Right lobe of liver (tissue), 6 donors: Measurements from ENCODE around the gene FBL. TPM values are rescaled to one million over a fixed set of nuclear protein-coding genes. Genes with fewer than 3 reads are reported as not detected.

ENCODE experiments used
- ATAC-seq, 4 donors: fragments of 200-7000 bp; cut with Tn5 transposase; one replicate each; pipeline ENCODE4 v1.9.1; 2020; ENCODE audit warnings: mild to moderate bottlenecking in 4 of 4, moderate library complexity in 4 of 4
- DNase-seq, 3 donors: peaks; one replicate each; pipeline ENCODE4 v3.0.0-alpha.2; 2020
- H3K27ac ChIP-seq, 3 donors: fragments of 200-600 bp; one replicate each; pipeline ENCODE4 v1.8.0; 2022
- H3K27me3 ChIP-seq, 2 donors: fragments of 200-600 bp; one replicate each; pipeline ENCODE4 v1.8.0; 2022
- H3K36me3 ChIP-seq, 4 donors: fragments of 200-600 bp; sonication (generic) in 1 of 4; one replicate each; pipeline versions ENCODE4 v1.5.1 to v1.8.0; 2017 to 2022; ENCODE audit warnings: control low read depth in 1 of 4
- H3K4me1 ChIP-seq, 4 donors: fragments of 200-600 bp; sonication (generic) in 1 of 4; one replicate each; pipeline versions ENCODE4 v1.5.1 to v1.8.0; 2017 to 2022; ENCODE audit warnings: control low read depth in 1 of 4
- H3K4me3 ChIP-seq, 3 donors: fragments of 200-600 bp; one replicate each; pipeline ENCODE4 v1.8.0; 2022
- H3K9me3 ChIP-seq, 4 donors: fragments of 200-600 bp; sonication (generic) in 1 of 4; one replicate each; pipeline versions ENCODE4 v1.5.1 to v1.8.0; 2017 to 2022; ENCODE audit warnings: control low read depth in 1 of 4
- POLR2A ChIP-seq: fragments of 450-650 bp; IDR thresholded peaks from one replicate; pipeline ENCODE4 v1.6.1; 2017; ENCODE audit warnings: antibody characterized with exemption, mild to moderate bottlenecking
- WGBS: methylation state at CpG from one replicate; pipeline ENCODE4 v1.1.6; 2018; ENCODE audit warnings: low coverage, low lambda C conversion rate; ENCODE audit not compliant: insufficient coverage; ENCODE audit errors: missing lambda C conversion rate; 5-methylcytosine and 5-hydroxymethylcytosine counted together
- intact Hi-C, 2 donors: fragments of 100-400 bp; cut with DNase I; formaldehyde crosslinking; loops; one replicate each; pipeline versions ENCODE4 v1.11.2 to v1.14.1; 2022
- microRNA-seq, 2 donors: library from miRNA; unstranded; fragments of <30 nt; microRNA quantifications; one replicate each; pipeline ENCODE4, GENCODE V29; 2019 to 2020
- small RNA-seq, 2 experiments: library from RNA; depleted of rRNA; stranded (forward); fragments of <200 nt; gene quantifications; one replicate each; pipeline ENCODE3, GENCODE V24; 2016
- total RNA-seq, 6 experiments: library from RNA; depleted of rRNA in 2 of 6; stranded (reverse); fragments of >200 nt in 2 of 6; fragmentation: NEBNext Ultra II Directional in 3 of 6; extraction: Animal tissue kit (Norgen Biotek cat#: 25700) in 3 of 6; gene quantifications; one replicate each; pipeline versions ENCODE4 v1.1.0 to v1.2.4, GENCODE V29; 2016 to 2023
- TF ChIP-seq, protein P1 (sequence below), 4 donors: fragments of 200-600 bp in 3 of 4; fragments of 450-650 bp in 1 of 4; IDR thresholded peaks; one replicate each; pipeline versions ENCODE4 v1.5.1 to v1.8.0; 2016 to 2022; ENCODE audit warnings: antibody characterized with exemption in 4 of 4, mild to moderate bottlenecking in 2 of 4
- donor health status: DM: no; HTN: yes; CAD: no.
- donor health status: DM: no; HTN: no; CAD: no.
- donor health status: DM: no; HTN: no; CAD: no.
- donor health status: DM: no; HTN: yes; CAD: no.
- donor health status: DM: no; HTN: yes; CAD: no.

The FBL gene
- total RNA-seq, 6 experiments from 2014 or later = 46.1 to 76.2 (median 51.4) TPM

DNA sequence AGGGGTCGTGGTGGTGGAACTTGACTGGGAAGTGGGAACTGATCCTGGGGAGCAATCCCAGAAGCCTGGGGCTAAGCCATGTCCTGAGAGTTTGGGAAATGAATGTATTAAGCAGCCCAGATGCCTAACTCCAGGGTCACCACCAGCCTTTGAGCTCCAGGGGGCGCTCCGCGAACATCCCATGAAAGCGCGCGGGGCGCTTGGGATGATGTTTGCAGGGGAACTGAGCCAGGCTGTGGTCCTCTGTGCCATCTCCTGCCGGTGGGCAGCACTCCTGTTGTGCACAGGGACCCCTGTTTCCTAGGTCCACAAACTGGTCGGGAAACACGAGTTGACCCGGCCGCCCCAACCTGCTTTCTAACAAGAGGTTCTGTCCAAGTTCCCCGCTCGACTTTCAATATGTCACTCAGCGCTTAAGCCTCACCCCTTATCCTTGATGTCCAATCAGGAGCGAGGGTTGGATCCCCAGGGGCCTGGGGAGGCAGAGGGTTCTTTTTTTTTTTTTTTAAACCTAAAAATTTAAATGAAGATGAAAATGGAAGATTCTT, 53.1 kb downstream of the FBL start:
- DNase-seq = peak; percentile 73 to 74 (median 74)
- intact Hi-C loops = loop anchor here in 1 of 2 donors (10.0 kb wide), 1 partner anchor 52 kb away; the partner anchor contains the start of gene FBL
- Histone ChIP-seq H3K9me3 (no peaks in the 10 kb centered on the region), H3K27me3 (no peaks in the 10 kb centered on the region), H3K4me1 (no peaks in the 10 kb centered on the region), H3K36me3 (no peaks in the 10 kb centered on the region), H3K27ac (no peak overlapping the region), H3K4me3 (peak overlapping the region; percentile 27 to 53 (median 37))
- TF ChIP-seq, protein P1, sequence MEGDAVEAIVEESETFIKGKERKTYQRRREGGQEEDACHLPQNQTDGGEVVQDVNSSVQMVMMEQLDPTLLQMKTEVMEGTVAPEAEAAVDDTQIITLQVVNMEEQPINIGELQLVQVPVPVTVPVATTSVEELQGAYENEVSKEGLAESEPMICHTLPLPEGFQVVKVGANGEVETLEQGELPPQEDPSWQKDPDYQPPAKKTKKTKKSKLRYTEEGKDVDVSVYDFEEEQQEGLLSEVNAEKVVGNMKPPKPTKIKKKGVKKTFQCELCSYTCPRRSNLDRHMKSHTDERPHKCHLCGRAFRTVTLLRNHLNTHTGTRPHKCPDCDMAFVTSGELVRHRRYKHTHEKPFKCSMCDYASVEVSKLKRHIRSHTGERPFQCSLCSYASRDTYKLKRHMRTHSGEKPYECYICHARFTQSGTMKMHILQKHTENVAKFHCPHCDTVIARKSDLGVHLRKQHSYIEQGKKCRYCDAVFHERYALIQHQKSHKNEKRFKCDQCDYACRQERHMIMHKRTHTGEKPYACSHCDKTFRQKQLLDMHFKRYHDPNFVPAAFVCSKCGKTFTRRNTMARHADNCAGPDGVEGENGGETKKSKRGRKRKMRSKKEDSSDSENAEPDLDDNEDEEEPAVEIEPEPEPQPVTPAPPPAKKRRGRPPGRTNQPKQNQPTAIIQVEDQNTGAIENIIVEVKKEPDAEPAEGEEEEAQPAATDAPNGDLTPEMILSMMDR (IDR thresholded peaks at IDR 0.05) = peak; percentile 82 to 91 (median 89)
- TF ChIP-seq POLR2A = no peak
- 0% methylated on average over 9 of the region's 17 CpGs for WGBS
- ATAC-seq = peak; percentile 97 to 99 (median 98)

DNA sequence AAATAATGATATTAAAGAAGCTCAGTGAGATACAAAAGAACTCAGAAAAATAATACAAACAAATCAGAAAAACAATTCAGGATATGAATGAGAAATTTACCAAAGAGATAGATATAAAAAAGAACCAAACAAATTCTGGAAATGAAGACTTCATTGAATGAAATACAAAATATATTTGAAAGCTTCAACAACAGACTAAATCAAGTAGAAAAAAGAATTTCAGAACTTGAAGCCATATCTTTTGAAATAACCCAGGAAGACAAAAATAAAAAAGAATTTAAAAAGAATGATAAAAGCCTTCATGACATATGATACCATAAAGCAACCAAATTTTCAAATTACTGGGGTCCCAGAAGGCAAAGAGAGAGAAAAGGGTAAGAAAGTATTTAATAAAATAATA, 57.9 kb downstream of the FBL start:
- Histone ChIP-seq H3K4me1 (no peaks in the 10 kb centered on the region), H3K4me3 (no peak overlapping the region), H3K27me3 (no peaks in the 10 kb centered on the region), H3K9me3 (no peaks in the 10 kb centered on the region), H3K27ac (no peak overlapping the region), H3K36me3 (no peaks in the 10 kb centered on the region)
- TF ChIP-seq, protein P1 (IDR thresholded peaks at IDR 0.05) = no peak
- no peak for TF ChIP-seq POLR2A
- ATAC-seq (no peak), DNase-seq (no peak)
- intact Hi-C loops = no loop called here

Small RNAs within 50 kb of the gene (microRNA-seq; reads per million reads assigned to microRNA genes)
- gene MIR6719 = 0 reads per million in 2 donors

Small RNAs within 50 kb of the gene (small RNA-seq; reads per million reads assigned to genes)
- 0 reads per million in 2 experiments for gene MIR6719

Other genes with a start within 250 kb of the FBL start
- not detected for gene LGALS13, start 243.9 kb downstream of the FBL start, total RNA-seq
- not detected for gene LGALS16, start 190.5 kb downstream of the FBL start, total RNA-seq
- not detected for gene LGALS14, start 141.9 kb downstream of the FBL start, total RNA-seq
- gene CLC, start 108.3 kb downstream of the FBL start, total RNA-seq = not detected
- not detected for gene LEUTX, start 67.5 kb downstream of the FBL start, total RNA-seq
- 1 to 10 TPM; 2.5 to 6.3 (median 4.4) TPM for gene DYRK1B, start 12.2 kb downstream of the FBL start, total RNA-seq
- gene FCGBP, start 88.3 kb upstream of the FBL start, total RNA-seq = 10 to 100 TPM in 1 of 6 experiments, 1 to 10 TPM in 5; 3.8 to 31.6 (median 3.9) TPM
- gene PSMC4, start 124.8 kb upstream of the FBL start, total RNA-seq = 100 to 1,000 TPM in 1 of 6 experiments, 10 to 100 TPM in 5; 40.0 to 106 (median 52.5) TPM
- 1 to 10 TPM; 1.5 to 5.4 (median 3.5) TPM for gene ZNF546, start 150.7 kb upstream of the FBL start, total RNA-seq
- 1 to 10 TPM; 3.2 to 9.6 (median 5.8) TPM for gene ZNF780B, start 209.9 kb upstream of the FBL start, total RNA-seq
- 10 to 100 TPM in 4 of 6 experiments, 1 to 10 TPM in 2; 8.4 to 11.1 (median 10.2) TPM for gene ZNF780A, start 244.6 kb upstream of the FBL start, total RNA-seq